Karpas-422 (cell line): ENCODE measurements around the gene MYO10. TPM values are rescaled to one million over a fixed set of nuclear protein-coding genes. Genes with fewer than 3 reads are reported as not detected.

ENCODE experiments used
- DNase-seq: peaks from one replicate; pipeline ENCODE4 v3.0.0-alpha.2; 2015
- H2AFZ ChIP-seq: fragments of 200-600 bp; sonication (generic); 2 replicates; pipeline ENCODE4 v1.6.1; 2014; ENCODE audit warnings: antibody characterized with exemption, low read length, mixed read lengths
- H3K27ac ChIP-seq: fragments of 200-600 bp; sonication (generic); 2 replicates; pipeline ENCODE4 v1.5.1; 2014; ENCODE audit warnings: mild to moderate bottlenecking, low read length, moderate library complexity
- H3K27me3 ChIP-seq: fragments of 200-600 bp; sonication (generic); 2 replicates; pipeline ENCODE4 v1.6.1; 2014; ENCODE audit warnings: low read length, mixed read lengths
- H3K36me3 ChIP-seq: fragments of 200-600 bp; sonication (generic); 2 replicates; pipeline ENCODE4 v1.6.1; 2014; ENCODE audit warnings: low read length, mixed read lengths; ENCODE audit not compliant: insufficient read depth
- H3K4me1 ChIP-seq: fragments of 200-600 bp; sonication (generic); 2 replicates; pipeline ENCODE4 v1.6.1; 2014; ENCODE audit warnings: mild to moderate bottlenecking, low read length, mixed read lengths
- H3K4me2 ChIP-seq: fragments of 200-600 bp; sonication (generic); 2 replicates; pipeline ENCODE4 v1.6.1; 2014; ENCODE audit warnings: low read length, low read depth, mild to moderate bottlenecking; ENCODE audit not compliant: poor library complexity, severe bottlenecking
- H3K4me3 ChIP-seq: fragments of 200-600 bp; sonication (generic); 2 replicates; pipeline ENCODE4 v1.5.1; 2014; ENCODE audit warnings: mild to moderate bottlenecking, antibody characterized with exemption, low read length, mixed read lengths
- H3K79me2 ChIP-seq: fragments of 200-600 bp; sonication (generic); 2 replicates; pipeline ENCODE4 v1.6.1; 2014; ENCODE audit warnings: mild to moderate bottlenecking, low read length, mixed read lengths
- H3K9ac ChIP-seq: fragments of 200-600 bp; sonication (generic); 2 replicates; pipeline ENCODE4 v1.6.0; 2014; ENCODE audit warnings: low read length
- H3K9me2 ChIP-seq: fragments of 200-600 bp; sonication (generic), shearing (Covaris generic); replicated peaks from 2 replicates; pipeline ENCODE4 v1.6.0; 2014; ENCODE audit warnings: mild to moderate bottlenecking, low read length, moderate library complexity; ENCODE audit not compliant: insufficient read depth
- H3K9me3 ChIP-seq: fragments of 300-700, 200-600 bp; sonication (generic); 2 replicates; pipeline ENCODE4 v1.6.1; 2014; ENCODE audit warnings: low read length, mixed read lengths
- H4K20me1 ChIP-seq: fragments of 200-600 bp; sonication (generic); 2 replicates; pipeline ENCODE4 v1.6.1; 2014; ENCODE audit warnings: mild to moderate bottlenecking, antibody characterized with exemption, low read length, low read depth; ENCODE audit not compliant: insufficient read depth
- total RNA-seq: library from RNA; depleted of rRNA; stranded (reverse); fragments of >200 nt; shearing (Covaris generic); gene quantifications from 2 replicates; pipeline ENCODE4 v1.2.3, GENCODE V29; 2014; ENCODE audit warnings: low replicate concordance

MYO10 gene
- total RNA-seq, 1 experiment from 2014 or later = not detected

DNA sequence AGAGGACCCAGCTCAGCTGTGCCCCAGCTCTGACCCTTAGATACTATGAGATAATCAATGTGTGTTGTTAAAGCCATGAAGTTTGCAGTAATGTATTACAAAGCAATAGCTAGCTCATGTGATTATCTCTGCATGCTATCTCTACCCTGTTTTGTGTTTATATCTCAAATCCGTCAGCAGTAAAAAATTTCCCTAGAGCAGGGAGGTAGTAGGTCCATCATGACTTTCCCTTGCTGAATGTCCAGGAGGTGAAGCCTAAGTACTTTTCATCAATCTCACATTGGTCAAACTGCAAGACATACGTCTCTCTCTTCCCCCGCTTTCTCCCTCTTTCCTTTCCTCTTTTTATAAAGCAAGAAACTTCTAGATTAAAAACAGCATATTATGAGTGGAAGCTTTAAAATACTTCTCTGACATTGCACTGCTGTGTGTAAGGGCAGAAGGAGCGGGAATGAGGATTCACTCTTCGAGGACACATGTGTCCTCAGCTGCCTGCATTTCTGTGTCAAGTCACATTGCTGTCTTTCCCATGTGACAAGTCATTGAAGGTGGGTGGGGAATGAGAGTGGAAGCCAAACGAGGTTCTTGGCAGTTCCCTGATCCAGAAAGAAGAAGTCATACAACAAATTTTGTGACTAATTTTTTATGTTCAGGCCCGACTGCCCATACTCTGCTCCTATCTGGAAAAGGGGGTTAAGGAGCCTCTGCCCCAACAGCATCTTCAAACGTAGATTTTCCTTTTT lies 226.2 kb downstream of the MYO10 start:
- Histone ChIP-seq H3K79me2 (no peaks in the 10 kb centered on the region), H3K4me1 (no peaks in the 10 kb centered on the region), H3K4me3 (no peak overlapping the region), H3K27ac (no peak overlapping the region), H3K4me2 (no peak overlapping the region), H3K9ac (no peak overlapping the region), H4K20me1 (no peaks in the 10 kb centered on the region), H3K36me3 (no peaks in the 10 kb centered on the region), H3K27me3 (no peaks in the 10 kb centered on the region), H2AFZ (no peak overlapping the region), H3K9me2 (no peaks in the 10 kb centered on the region), H3K9me3 (no peaks in the 10 kb centered on the region)
- DNase-seq = no peak

DNA sequence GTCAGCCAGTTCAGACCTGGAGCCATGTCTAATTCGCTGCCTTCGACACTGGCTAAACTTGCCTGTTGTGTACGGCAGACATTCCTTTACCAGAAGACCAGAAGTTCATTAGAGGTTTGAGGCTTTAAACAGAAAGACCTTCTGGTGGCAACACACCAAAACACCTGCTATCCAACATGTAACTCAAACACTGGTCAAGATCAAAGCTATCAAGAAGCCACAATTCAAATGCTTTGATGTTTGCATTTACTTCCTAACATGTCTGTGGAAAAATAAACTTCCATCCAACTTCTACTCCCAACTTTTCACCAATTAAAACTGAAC lies 228.3 kb downstream of the MYO10 start:
- H3K4me3 ChIP-seq = no peak overlapping the region
- H3K79me2 ChIP-seq = no peaks in the 10 kb centered on the region
- H3K9me3 ChIP-seq = no peaks in the 10 kb centered on the region

DNA sequence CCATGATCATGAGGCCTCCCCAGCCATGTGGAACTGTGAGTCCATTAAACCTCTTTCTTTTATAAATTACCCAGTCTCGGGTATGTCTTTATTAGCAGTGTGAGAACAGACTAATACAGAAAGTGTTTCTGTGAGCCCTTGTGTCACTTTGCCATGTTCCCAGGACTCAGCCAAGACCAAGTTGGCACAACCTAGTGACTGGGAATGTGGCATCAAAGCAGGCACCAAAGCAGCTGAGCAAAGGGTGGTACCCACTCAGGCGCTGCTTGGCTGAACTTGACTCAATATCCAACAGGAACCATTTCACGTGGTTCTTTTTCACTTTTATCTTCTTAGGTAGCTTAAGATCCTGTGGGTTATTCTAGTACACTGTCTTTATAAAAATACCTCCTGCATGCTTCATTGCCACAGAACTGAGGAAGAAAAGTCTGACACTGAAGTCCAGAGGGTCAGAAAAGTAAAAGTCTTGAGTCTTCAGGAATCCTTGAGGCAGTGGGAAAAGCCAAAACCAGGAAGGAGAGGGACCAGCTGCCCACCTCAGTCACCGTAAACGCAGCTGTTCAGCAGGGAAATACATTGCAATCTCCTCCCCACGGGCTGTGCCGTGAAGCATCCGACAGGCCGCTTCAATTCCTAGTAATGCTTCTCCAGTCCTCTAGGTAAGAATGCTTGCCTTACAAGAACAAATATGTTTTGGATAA lies 228.8 kb downstream of the MYO10 start:
- no peaks in the 10 kb centered on the region for H3K27me3 ChIP-seq
- no peaks in the 10 kb centered on the region for H4K20me1 ChIP-seq
- H2AFZ ChIP-seq = no peak overlapping the region
- no peaks in the 10 kb centered on the region for H3K79me2 ChIP-seq
- no peak overlapping the region for H3K9ac ChIP-seq
- no peak for DNase-seq
- H3K36me3 ChIP-seq = no peaks in the 10 kb centered on the region
- no peak overlapping the region for H3K27ac ChIP-seq
- no peak overlapping the region for H3K4me3 ChIP-seq
- no peaks in the 10 kb centered on the region for H3K4me1 ChIP-seq
- H3K9me3 ChIP-seq = no peaks in the 10 kb centered on the region
- H3K9me2 ChIP-seq = no peaks in the 10 kb centered on the region
- H3K4me2 ChIP-seq = no peak overlapping the region

More for the DNA sequence above, 228.3 kb downstream of the MYO10 start:
- Histone ChIP-seq H3K4me2 (no peak overlapping the region), H3K27ac (no peak overlapping the region), H4K20me1 (no peaks in the 10 kb centered on the region), H3K9ac (no peak overlapping the region), H3K9me2 (no peaks in the 10 kb centered on the region), H3K36me3 (no peaks in the 10 kb centered on the region), H2AFZ (no peak overlapping the region), H3K4me1 (no peaks in the 10 kb centered on the region), H3K27me3 (no peaks in the 10 kb centered on the region)
- DNase-seq = no peak

DNA sequence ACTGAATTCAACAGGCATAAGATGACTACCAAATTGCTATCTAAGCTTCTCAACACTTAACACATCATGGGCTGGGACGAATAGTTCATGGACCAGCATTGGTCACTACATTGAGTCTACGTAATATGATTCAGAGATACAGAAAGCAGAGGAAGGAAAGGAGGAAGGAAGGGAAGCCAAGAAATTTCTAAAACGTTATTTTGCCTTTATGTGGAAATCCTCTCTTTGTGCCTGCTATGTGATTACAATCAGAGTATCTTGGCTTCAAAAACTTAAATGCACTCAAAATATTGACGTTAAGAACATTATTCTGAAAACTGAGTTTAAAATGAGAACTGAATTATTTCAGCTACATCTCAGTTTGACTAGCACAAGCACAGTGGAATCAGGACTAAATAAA lies 231.1 kb downstream of the MYO10 start:
- H2AFZ ChIP-seq = no peak overlapping the region
- no peaks in the 10 kb centered on the region for H4K20me1 ChIP-seq
- H3K9ac ChIP-seq = no peak overlapping the region
- no peaks in the 10 kb centered on the region for H3K9me2 ChIP-seq
- no peaks in the 10 kb centered on the region for H3K36me3 ChIP-seq
- DNase-seq = no peak
- no peaks in the 10 kb centered on the region for H3K9me3 ChIP-seq
- H3K27me3 ChIP-seq = no peaks in the 10 kb centered on the region
- H3K4me3 ChIP-seq = no peak overlapping the region
- no peaks in the 10 kb centered on the region for H3K4me1 ChIP-seq
- no peak overlapping the region for H3K27ac ChIP-seq
- no peaks in the 10 kb centered on the region for H3K79me2 ChIP-seq
- no peak overlapping the region for H3K4me2 ChIP-seq

DNA sequence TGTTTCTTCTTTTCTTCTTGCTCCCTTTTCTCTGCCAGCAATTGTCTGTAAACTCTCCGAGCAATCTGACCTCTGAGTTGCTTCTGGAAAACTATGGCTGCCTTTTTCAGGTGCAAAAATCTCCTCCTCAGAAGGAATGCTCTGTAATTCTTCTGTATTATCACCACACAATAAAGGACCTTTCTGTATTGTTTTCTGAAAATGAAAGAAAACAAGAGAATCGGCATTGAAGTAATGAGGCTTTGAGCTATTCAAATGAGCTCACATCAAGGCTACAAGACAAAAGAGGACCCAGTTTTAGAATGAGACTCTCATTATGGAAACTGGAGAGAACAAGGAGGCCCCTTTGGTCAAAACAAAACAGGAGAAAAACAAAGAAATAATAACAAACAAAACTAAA lies 233.1 kb downstream of the MYO10 start:
- no peaks in the 10 kb centered on the region for H3K36me3 ChIP-seq
- H3K9me2 ChIP-seq = no peaks in the 10 kb centered on the region
- H3K9me3 ChIP-seq = no peaks in the 10 kb centered on the region
- no peak overlapping the region for H3K27ac ChIP-seq
- no peak overlapping the region for H3K4me2 ChIP-seq
- DNase-seq = no peak
- no peaks in the 10 kb centered on the region for H3K4me1 ChIP-seq
- H4K20me1 ChIP-seq = no peaks in the 10 kb centered on the region
- H3K27me3 ChIP-seq = no peaks in the 10 kb centered on the region
- H2AFZ ChIP-seq = no peak overlapping the region
- no peak overlapping the region for H3K4me3 ChIP-seq
- no peaks in the 10 kb centered on the region for H3K79me2 ChIP-seq
- H3K9ac ChIP-seq = no peak overlapping the region

DNA sequence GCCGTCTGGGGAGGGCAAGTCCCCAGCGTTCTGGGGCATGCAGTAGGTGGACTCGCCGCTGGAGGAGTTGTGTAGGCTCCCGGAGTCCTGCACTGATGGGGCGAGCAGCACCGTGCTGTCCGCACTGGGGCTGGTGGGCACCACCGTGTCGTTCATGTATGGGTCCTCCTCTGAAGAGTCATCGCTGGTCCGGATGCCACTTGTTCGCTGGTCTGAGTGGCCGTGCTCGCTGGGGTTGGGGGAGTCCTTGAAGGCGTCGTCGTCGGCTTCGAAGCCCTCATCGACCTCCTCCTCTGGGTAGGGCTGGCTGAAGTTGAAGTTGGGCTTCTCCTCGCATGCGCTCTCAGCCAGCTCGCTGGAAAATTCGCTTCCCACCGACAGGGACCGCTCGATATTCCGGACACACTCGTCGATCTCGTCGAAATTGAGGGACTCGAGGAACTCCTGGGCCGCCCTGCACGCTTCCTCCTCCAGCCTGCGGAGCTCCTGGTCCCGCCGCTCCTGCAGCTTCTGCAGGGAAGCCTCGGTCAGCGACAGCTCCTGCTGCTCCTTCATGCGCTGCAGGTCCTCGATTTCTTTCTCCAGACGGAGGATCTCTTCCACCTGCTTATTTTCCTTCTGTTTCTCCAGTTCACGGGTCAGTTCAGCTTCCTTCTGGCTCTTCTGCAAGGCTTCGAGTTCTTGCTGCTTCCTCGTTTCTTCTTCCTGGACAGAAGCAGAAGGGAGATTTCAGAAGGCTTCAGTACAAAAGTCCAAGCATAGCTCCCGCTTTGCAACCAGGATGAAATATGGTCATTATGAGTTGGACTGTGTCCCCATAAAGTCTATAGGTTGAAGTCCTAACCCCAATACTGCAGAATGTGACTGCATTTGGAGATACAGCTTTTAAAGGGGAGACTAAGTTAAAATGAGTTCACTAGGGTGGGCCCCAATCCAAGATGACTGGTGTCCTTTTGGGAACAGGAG lies 234.7 kb downstream of the MYO10 start:
- H2AFZ ChIP-seq = no peak overlapping the region
- no peak for DNase-seq
- H3K27me3 ChIP-seq = no peaks in the 10 kb centered on the region
- H3K36me3 ChIP-seq = no peaks in the 10 kb centered on the region
- no peak overlapping the region for H3K4me2 ChIP-seq
- H4K20me1 ChIP-seq = no peaks in the 10 kb centered on the region
- H3K4me1 ChIP-seq = no peaks in the 10 kb centered on the region
- no peak overlapping the region for H3K9ac ChIP-seq
- no peaks in the 10 kb centered on the region for H3K9me3 ChIP-seq
- H3K9me2 ChIP-seq = no peaks in the 10 kb centered on the region
- no peaks in the 10 kb centered on the region for H3K79me2 ChIP-seq
- no peak overlapping the region for H3K27ac ChIP-seq
- no peak overlapping the region for H3K4me3 ChIP-seq

DNA sequence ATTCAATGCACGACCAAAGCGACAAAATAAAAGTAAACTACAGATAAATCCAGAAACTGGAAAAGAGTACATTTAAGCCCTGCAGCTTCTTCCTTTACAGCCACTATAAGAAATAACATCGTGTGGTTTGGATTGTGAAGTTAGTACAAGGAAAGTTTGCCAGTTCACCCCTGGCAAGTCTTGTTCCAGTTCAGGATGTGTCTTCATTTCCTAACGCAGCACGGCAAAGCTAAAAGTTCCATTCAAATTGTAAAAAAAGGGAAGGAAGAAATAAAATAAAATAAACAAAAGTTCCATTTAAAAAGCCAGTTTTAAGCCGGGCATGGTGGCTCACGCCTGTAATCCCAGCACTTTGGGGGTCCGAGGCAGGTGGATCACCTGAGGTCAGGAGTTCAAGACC lies 236.0 kb downstream of the MYO10 start:
- H3K9me3 ChIP-seq = no peaks in the 10 kb centered on the region
- H4K20me1 ChIP-seq = no peaks in the 10 kb centered on the region
- DNase-seq = no peak
- H3K9ac ChIP-seq = no peak overlapping the region
- H3K9me2 ChIP-seq = no peaks in the 10 kb centered on the region
- no peak overlapping the region for H2AFZ ChIP-seq
- H3K4me2 ChIP-seq = no peak overlapping the region
- no peaks in the 10 kb centered on the region for H3K36me3 ChIP-seq
- no peak overlapping the region for H3K27ac ChIP-seq
- no peaks in the 10 kb centered on the region for H3K79me2 ChIP-seq
- H3K4me1 ChIP-seq = no peaks in the 10 kb centered on the region
- no peaks in the 10 kb centered on the region for H3K27me3 ChIP-seq
- H3K4me3 ChIP-seq = no peak overlapping the region

DNA sequence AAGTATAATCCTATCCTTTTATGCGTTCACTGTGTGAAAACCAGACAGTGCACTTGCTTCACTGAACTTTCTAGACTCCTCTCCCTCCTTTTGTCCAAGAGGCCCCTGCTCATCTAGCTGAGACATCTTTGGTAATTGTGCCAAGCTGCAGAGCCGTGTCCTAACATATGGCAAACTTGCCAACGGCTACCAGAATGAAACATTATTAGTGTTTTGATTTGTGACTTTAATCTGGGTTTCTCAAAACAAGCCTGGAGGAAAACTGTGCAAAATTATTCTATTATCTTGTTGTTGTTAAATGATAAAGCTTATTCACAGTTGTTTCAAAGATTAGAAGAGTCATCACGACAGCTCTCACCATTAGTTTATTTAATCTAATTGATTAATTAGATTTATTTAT lies 240.3 kb downstream of the MYO10 start:
- Histone ChIP-seq H3K79me2 (no peaks in the 10 kb centered on the region), H2AFZ (no peak overlapping the region), H3K9me3 (no peaks in the 10 kb centered on the region), H3K9me2 (no peaks in the 10 kb centered on the region), H3K27me3 (no peaks in the 10 kb centered on the region), H3K4me1 (no peaks in the 10 kb centered on the region), H3K9ac (no peak overlapping the region), H3K27ac (no peak overlapping the region), H3K4me3 (no peak overlapping the region), H3K4me2 (no peak overlapping the region), H4K20me1 (no peaks in the 10 kb centered on the region), H3K36me3 (no peaks in the 10 kb centered on the region)
- DNase-seq = no peak
